HFFc6 (cell line): Measurements from ENCODE around the gene RAB3D. TPM values are rescaled to one million over a fixed set of nuclear protein-coding genes. Genes with fewer than 3 reads are reported as not detected.
A peak's percentile ranks its signal among the peaks of the same experiment; 100 is the strongest.

ENCODE experiments used
- DNase-seq: peaks from one replicate; pipeline ENCODE4 v3.0.0-alpha.2; 2018
- H3K27ac Mint-ChIP-seq: 2 replicates; pipeline ENCODE4 v1.8.0; 2020; ENCODE audit warnings: mild to moderate bottlenecking, mixed read lengths
- H3K27me3 Mint-ChIP-seq: 2 replicates; pipeline ENCODE4 v1.8.0; 2021; ENCODE audit warnings: mild to moderate bottlenecking, moderate library complexity, mixed read lengths; ENCODE audit not compliant: insufficient read depth
- H3K36me3 Mint-ChIP-seq: 2 replicates; pipeline ENCODE4 v1.8.0; 2021; ENCODE audit warnings: low read depth, mixed read lengths
- H3K4me1 Mint-ChIP-seq: 2 replicates; pipeline ENCODE4 v1.8.0; 2020; ENCODE audit warnings: low read depth, mixed read lengths
- H3K4me3 Mint-ChIP-seq: 2 replicates; pipeline ENCODE4 v1.8.0; 2020; ENCODE audit warnings: mild to moderate bottlenecking, moderate library complexity, mixed read lengths
- H3K9me3 Mint-ChIP-seq: 2 replicates; pipeline ENCODE4 v1.8.0; 2020; ENCODE audit warnings: mild to moderate bottlenecking, mixed read lengths
- CTCF ChIP-seq: fragments of 200-600 bp; sonication (generic); IDR thresholded peaks from 2 replicates; pipeline ENCODE4 v1.5.0; 2021; ENCODE audit warnings: antibody characterized with exemption, mild to moderate bottlenecking
- long read RNA-seq: library from polyadenylated mRNA; unstranded; transcript quantifications from one replicate; pipeline ENCODE4 v2.0.0, GENCODE V29; 2019
- total RNA-seq, 6 experiments: library from RNA; stranded (reverse); fragmentation: NEBNext Ultra II Directional; extraction: Animal tissue kit (Norgen Biotek cat#: 25700); gene quantifications; 2 replicates in 1 of 6; 3 replicates in 5 of 6; pipeline ENCODE4 v1.2.3, GENCODE V29; 2021

Gene RAB3D
- 10 to 100 TPM in 2 of 6 experiments, 1 to 10 TPM in 4; 6.7 to 11.1 (median 8.7) TPM for total RNA-seq
- long read RNA-seq, full-length matches to known transcripts = 1 of 1 reads
- long read RNA-seq, partial matches to known transcripts = 0 of 1 reads
- long read RNA-seq, other reads (novel, unspliced or antisense) = 0 of 1 reads

- Mint-ChIP-seq H3K27ac (no peak within 1 kb of the TSS), H3K9me3 (no peaks in the 10 kb centered on the region), H3K36me3 (peaks cover 16% of the 10 kb centered on the region), H3K27me3 (no peaks in the 10 kb centered on the region), H3K4me3 (peak within 1 kb of the TSS; percentile 80), H3K4me1 (peaks cover 16% of the 10 kb centered on the region)
- no peak; the same call in 1 of the 2 replicates for TF ChIP-seq CTCF
- peak; percentile 70 for DNase-seq
Observed at GRCh38 chr19:11339254-11340098, at the start of gene RAB3D. TSS of gene RAB3D (minus strand) at chr19:11339657. CDS start at chr19:11337399, 2,258 bp downstream.

- H3K9me3 Mint-ChIP-seq = no peaks in the 10 kb centered on the region
- no peak overlapping the region for H3K4me3 Mint-ChIP-seq
- no peaks in the 10 kb centered on the region for H3K27me3 Mint-ChIP-seq
- H3K36me3 Mint-ChIP-seq = no peaks in the 10 kb centered on the region
- no peak overlapping the region for H3K27ac Mint-ChIP-seq
- peaks cover 4% of the 10 kb centered on the region; the same call in 1 of the 2 replicates for H3K4me1 Mint-ChIP-seq
- no peak for DNase-seq
- no peak for TF ChIP-seq CTCF
Observed at GRCh38 chr19:11387162-11388034, 47.9 kb upstream of the RAB3D start.

GRCh38 chr19:11384778-11385129, 45.3 kb upstream of the RAB3D start:
- no peaks in the 10 kb centered on the region for H3K9me3 Mint-ChIP-seq
- no peaks in the 10 kb centered on the region for H3K27me3 Mint-ChIP-seq
- H3K4me1 Mint-ChIP-seq = peaks cover 24% of the 10 kb centered on the region
- no peak for TF ChIP-seq CTCF
- H3K4me3 Mint-ChIP-seq = peak overlapping the region; percentile 90; the same call in 1 of the 2 replicates
- no peaks in the 10 kb centered on the region for H3K36me3 Mint-ChIP-seq
- no peak for DNase-seq
- H3K27ac Mint-ChIP-seq = no peak overlapping the region

GRCh38 chr19:11383706-11384048, 44.2 kb upstream of the RAB3D start:
- peak overlapping the region; percentile 90; the same call in 1 of the 2 replicates for H3K4me3 Mint-ChIP-seq
- no peak for TF ChIP-seq CTCF
- no peaks in the 10 kb centered on the region for H3K9me3 Mint-ChIP-seq
- peaks cover 29% of the 10 kb centered on the region for H3K4me1 Mint-ChIP-seq
- no peaks in the 10 kb centered on the region for H3K27me3 Mint-ChIP-seq
- no peak overlapping the region for H3K27ac Mint-ChIP-seq
- no peaks in the 10 kb centered on the region for H3K36me3 Mint-ChIP-seq
- DNase-seq = no peak

GRCh38 chr19:11382898-11383705, 43.6 kb upstream of the RAB3D start:
- peak overlapping the region; percentile 90 for H3K4me3 Mint-ChIP-seq
- H3K27me3 Mint-ChIP-seq = no peaks in the 10 kb centered on the region
- no peaks in the 10 kb centered on the region for H3K36me3 Mint-ChIP-seq
- peaks cover 34% of the 10 kb centered on the region for H3K4me1 Mint-ChIP-seq
- H3K9me3 Mint-ChIP-seq = no peaks in the 10 kb centered on the region
- peak overlapping the region; percentile 69 for H3K27ac Mint-ChIP-seq
- peak; percentile 15 for DNase-seq
- TF ChIP-seq CTCF = peak; percentile 79
